GM12892 (cell line): ENCODE measurements around the gene MMP24OS.

Source experiments
- POLR2A ChIP-seq: IDR thresholded peaks from 2 replicates; pipeline ENCODE4 v1.6.1; 2011; ENCODE audit warnings: low read depth, low read length, control low read depth
- POLR2AphosphoS5 ChIP-seq: IDR thresholded peaks from 2 replicates; pipeline ENCODE4 v1.6.1; 2011; ENCODE audit warnings: low read depth, low read length, control low read depth
- TAF1 ChIP-seq: IDR thresholded peaks from 2 replicates; pipeline ENCODE4 v1.6.1; 2011; ENCODE audit warnings: low read depth, mild to moderate bottlenecking, control low read depth, low read length, borderline replicate concordance

DNA sequence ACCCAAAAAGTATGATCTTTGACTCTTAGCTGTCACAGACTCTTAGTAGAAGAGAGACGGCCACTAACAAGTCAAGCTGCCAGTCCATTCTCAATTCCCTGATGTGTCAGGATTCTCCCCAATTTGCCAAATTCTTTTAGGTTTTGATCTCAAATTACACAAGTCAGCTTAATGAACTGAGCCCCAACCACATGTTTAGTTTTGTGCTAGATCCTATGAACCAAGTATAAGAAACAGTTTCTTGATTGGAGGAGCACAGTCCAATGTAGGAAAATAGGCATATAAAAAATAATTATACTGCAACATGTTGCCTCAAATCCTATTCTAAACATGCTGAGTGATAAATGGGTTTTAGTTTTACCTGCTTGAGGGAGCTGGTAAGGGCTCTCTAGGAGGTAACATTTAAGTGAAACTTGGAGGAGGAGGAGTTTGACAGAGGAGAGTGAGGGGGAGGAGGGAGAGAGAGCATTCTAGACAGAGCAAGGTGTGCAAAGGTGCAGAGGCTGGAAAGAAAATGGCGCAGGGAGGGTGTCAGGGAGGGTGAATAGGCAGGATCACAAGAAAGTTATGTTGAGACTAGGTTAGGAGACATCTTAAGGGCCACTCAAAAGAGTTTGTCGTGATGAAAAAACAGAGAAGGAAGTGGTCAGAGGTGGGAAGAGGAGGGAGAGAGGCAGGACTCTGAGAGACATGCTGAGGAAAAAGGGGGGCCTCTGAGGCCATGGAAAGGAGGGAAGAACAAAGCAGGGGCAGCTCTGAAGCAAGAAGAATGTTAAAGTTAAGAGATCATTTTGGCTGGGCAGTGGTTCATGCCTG, 37.1 kb upstream of the MMP24OS start:
- TF ChIP-seq POLR2A (no peak), POLR2AphosphoS5 (no peak), TAF1 (no peak)
